Endodermal cell (in vitro differentiated cells): Measurements from ENCODE around the gene ARL15. TPM values are rescaled to one million over a fixed set of nuclear protein-coding genes. Genes with fewer than 3 reads are reported as not detected.

Experiments
- DNase-seq: peaks from one replicate; pipeline ENCODE4 v3.0.0-alpha.2; 2017
- H3K27ac ChIP-seq: 2 replicates; pipeline ENCODE4 v1.5.1; 2013; ENCODE audit warnings: mild to moderate bottlenecking, low read depth, low read length, moderate library complexity
- H3K27me3 ChIP-seq: 2 replicates; pipeline ENCODE4 v1.6.1; 2013; ENCODE audit warnings: mild to moderate bottlenecking, low read length, moderate library complexity; ENCODE audit not compliant: insufficient read depth, control insufficient read depth, poor library complexity, severe bottlenecking
- H3K36me3 ChIP-seq: 2 replicates; pipeline ENCODE4 v1.7.0; 2013; ENCODE audit warnings: mild to moderate bottlenecking, low read length, moderate library complexity; ENCODE audit not compliant: control insufficient read depth, insufficient read depth
- H3K4me1 ChIP-seq: one replicate; pipeline ENCODE4 v1.7.0; 2013; ENCODE audit warnings: low read length; ENCODE audit not compliant: control insufficient read depth, insufficient read depth
- H3K4me3 ChIP-seq: 2 replicates; pipeline ENCODE4 v1.5.1; 2013; ENCODE audit warnings: mild to moderate bottlenecking, low read length, moderate library complexity
- H3K9ac ChIP-seq: 2 replicates; pipeline ENCODE4 v1.6.1; 2013; ENCODE audit warnings: mild to moderate bottlenecking, low read length, moderate library complexity; ENCODE audit not compliant: poor library complexity, severe bottlenecking; ENCODE audit errors: extremely low read depth
- H3K9me3 ChIP-seq: 2 replicates; pipeline ENCODE4 v1.6.1; 2013; ENCODE audit warnings: mild to moderate bottlenecking, low read length, moderate library complexity; ENCODE audit not compliant: control insufficient read depth
- H3K27ac Mint-ChIP-seq: 2 replicates; pipeline ENCODE4 v1.8.0; 2020; ENCODE audit warnings: mixed read lengths
- H3K27me3 Mint-ChIP-seq: 2 replicates; pipeline ENCODE4 v1.8.0; 2021; ENCODE audit warnings: mild to moderate bottlenecking, mixed read lengths; ENCODE audit not compliant: insufficient read depth
- H3K36me3 Mint-ChIP-seq: 2 replicates; pipeline ENCODE4 v1.8.0; 2020; ENCODE audit warnings: low read depth, mixed read lengths
- H3K4me1 Mint-ChIP-seq: 2 replicates; pipeline ENCODE4 v1.8.0; 2020; ENCODE audit warnings: mixed read lengths
- H3K4me3 Mint-ChIP-seq: 2 replicates; pipeline ENCODE4 v1.8.0; 2020; ENCODE audit warnings: mild to moderate bottlenecking, moderate library complexity, mixed read lengths
- H3K9me3 Mint-ChIP-seq: 2 replicates; pipeline ENCODE4 v1.8.0; 2020; ENCODE audit warnings: mild to moderate bottlenecking, mixed read lengths
- CTCF ChIP-seq: fragments of 200-600 bp; sonication (generic); conservative IDR thresholded peaks from 2 replicates; pipeline ENCODE4 v1.5.0; 2021; ENCODE audit warnings: antibody characterized with exemption, mild to moderate bottlenecking
- WGBS, 2 experiments: methylation state at CpG; one replicate each; pipeline versions ENCODE4 v1.1.5 to v1.1.7; 2013; ENCODE audit warnings: missing lambda C conversion rate in 2 of 2, mixed read lengths in 1 of 2; ENCODE audit not compliant: insufficient coverage in 1 of 2, insufficient read length in 1 of 2; 5-methylcytosine and 5-hydroxymethylcytosine counted together
- total RNA-seq, 2 donors: library from RNA; stranded (reverse); fragmentation: NEBNext Ultra II Directional in 1 of 2; extraction: Animal tissue kit (Norgen Biotek cat#: 25700) in 1 of 2; gene quantifications; 2 replicates in 1 of 2; 3 replicates in 1 of 2; pipeline ENCODE4 v1.2.1, GENCODE V29; 2021

ARL15 gene
- total RNA-seq, 2 donors from 2014 or later, result 23.3 to 24.0 TPM

DNA sequence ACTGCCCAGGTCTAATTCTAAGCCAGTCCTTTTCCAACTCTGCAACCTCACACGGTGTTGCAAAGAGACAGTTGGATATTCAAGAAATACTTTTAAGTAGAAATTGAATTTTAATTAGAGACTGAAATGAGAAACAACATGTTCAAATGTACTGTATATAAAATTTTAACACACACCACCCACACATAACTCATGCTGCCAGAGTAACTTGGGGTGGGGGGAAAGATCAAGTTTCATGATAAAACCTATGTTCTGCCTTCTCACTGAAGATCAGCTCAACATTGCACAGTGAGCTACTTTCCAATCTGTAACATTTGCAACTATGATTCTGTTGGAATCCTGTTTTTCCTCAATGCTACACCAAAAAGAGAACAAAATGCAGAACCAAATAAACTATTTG lies 17.5 kb downstream of the ARL15 start:
- Mint-ChIP-seq H3K4me3 (no peak overlapping the region), H3K27ac (no peak overlapping the region), H3K9me3 (no peaks in the 10 kb centered on the region), H3K4me1 (peaks cover 23% of the 10 kb centered on the region), H3K36me3 (no peaks in the 10 kb centered on the region), H3K27me3 (no peaks in the 10 kb centered on the region)
- H3K9ac ChIP-seq, result no peak overlapping the region
- H3K9me3 ChIP-seq, result no peaks in the 10 kb centered on the region
- no peak overlapping the region for H3K27ac ChIP-seq
- H3K4me3 ChIP-seq, result no peak overlapping the region
- H3K4me1 ChIP-seq, result peaks cover 9% of the 10 kb centered on the region
- no peak for TF ChIP-seq CTCF
- DNase-seq, result no peak
- 100% methylated on average over 1 of the region's 1 CpG; no CpG with 5 or more reads in 1 of the 2 experiments for WGBS, 2 experiments
- H3K36me3 ChIP-seq, result no peaks in the 10 kb centered on the region
- no peaks in the 10 kb centered on the region for H3K27me3 ChIP-seq

DNA sequence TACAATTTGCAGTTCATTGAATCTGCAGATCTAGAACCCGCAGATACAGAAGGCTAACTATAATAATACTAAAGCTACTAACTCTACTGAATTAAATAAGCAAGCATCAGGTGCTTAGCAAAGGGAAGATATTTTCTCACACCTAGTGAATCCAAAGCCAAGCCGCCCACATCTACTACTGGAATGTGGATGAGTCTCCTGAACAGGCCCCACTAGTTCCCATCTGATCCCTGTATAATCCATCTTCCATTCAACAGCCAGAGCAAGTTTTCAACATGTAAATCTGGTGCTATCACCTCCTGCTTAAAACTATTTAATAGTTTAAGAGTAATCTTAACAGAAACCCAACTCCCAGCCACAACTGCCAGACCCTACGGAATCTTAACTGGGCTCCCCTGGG lies 18.9 kb downstream of the ARL15 start:
- no peak overlapping the region for H3K27ac Mint-ChIP-seq

DNA sequence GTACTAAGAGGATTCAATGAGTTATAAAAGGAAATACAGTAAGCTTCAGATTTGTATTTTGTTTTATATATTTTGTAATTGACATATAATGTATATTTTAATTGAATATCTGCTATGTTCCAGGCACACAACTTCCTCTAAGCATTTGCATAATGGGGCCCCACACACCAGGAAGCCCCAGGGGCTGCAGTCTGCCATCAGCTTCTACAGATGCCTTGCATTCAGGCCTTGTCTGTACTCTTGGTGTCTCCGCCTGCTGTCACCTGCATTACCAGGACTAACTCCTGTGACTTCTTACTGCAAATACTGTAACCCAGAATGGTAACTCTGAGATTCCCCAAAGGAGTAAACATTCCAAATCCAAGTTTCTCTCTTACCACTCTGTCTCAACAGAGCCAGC lies 20.6 kb downstream of the ARL15 start:
- H3K4me1 ChIP-seq, result peaks cover 3% of the 10 kb centered on the region
- Mint-ChIP-seq H3K27me3 (no peaks in the 10 kb centered on the region), H3K9me3 (no peaks in the 10 kb centered on the region), H3K27ac (peak overlapping the region; percentile 52), H3K4me1 (peaks cover 14% of the 10 kb centered on the region), H3K4me3 (no peak overlapping the region), H3K36me3 (no peaks in the 10 kb centered on the region)
- no peaks in the 10 kb centered on the region for H3K36me3 ChIP-seq
- no peak overlapping the region for H3K4me3 ChIP-seq
- TF ChIP-seq CTCF, result no peak
- no peak overlapping the region for H3K27ac ChIP-seq
- no peaks in the 10 kb centered on the region for H3K9me3 ChIP-seq
- no peak overlapping the region for H3K9ac ChIP-seq
- 89% methylated on average over 1 of the region's 1 CpG; no CpG with 5 or more reads in 1 of the 2 experiments for WGBS, 2 experiments
- DNase-seq, result no peak
- H3K27me3 ChIP-seq, result no peaks in the 10 kb centered on the region

More for the DNA sequence above, 18.9 kb downstream of the ARL15 start:
- Mint-ChIP-seq H3K4me3 (no peak overlapping the region), H3K27me3 (no peaks in the 10 kb centered on the region), H3K4me1 (peaks cover 17% of the 10 kb centered on the region), H3K36me3 (no peaks in the 10 kb centered on the region), H3K9me3 (no peaks in the 10 kb centered on the region)
- Histone ChIP-seq H3K4me3 (no peak overlapping the region), H3K27me3 (no peaks in the 10 kb centered on the region), H3K27ac (no peak overlapping the region), H3K9me3 (no peaks in the 10 kb centered on the region), H3K4me1 (peaks cover 7% of the 10 kb centered on the region), H3K9ac (no peak overlapping the region), H3K36me3 (no peaks in the 10 kb centered on the region)
- 40 to 60% methylated on average over 2 to 3 of the region's 3 CpGs for WGBS, 2 experiments
- no peak for TF ChIP-seq CTCF
- DNase-seq, result no peak
